ENCODE results near the gene CDCP2. TPM values are rescaled to one million over a fixed set of nuclear protein-coding genes. Genes with fewer than 3 reads are reported as not detected.

The CDCP2 gene
- total and polyA plus RNA-seq, 2 of the 8 experiments (the other 6 are each of a cell fraction or from before 2014, with no cell fraction given): not detected

GRCh38 chr1:54200519-54200997, 47.8 kb upstream of the CDCP2 start:
- no peak overlapping the region for H2BK15ac ChIP-seq (ENCODE audit: low read length)
- H2AFZ ChIP-seq (ENCODE audit: low read length): peak overlapping the region; percentile 24; the same call in 1 of the 2 replicates
- DNase-seq (ENCODE audit: low read depth in 1 of 2, low spot score in 2 of 2) (no peak), FAIRE-seq (no peak)
- no peak overlapping the region for H2AK5ac ChIP-seq (ENCODE audit: low read depth, low read length)
- ChIA-PET POLR2A (ENCODE audit: partially characterized antibody) (interaction anchor here (0.9 to 5.3 kb wide), 22 partner anchors 11 to 410 kb away, joined by 3 to 50 read pairs (median 3); no protein-coding TSS in a partner anchor), CTCF (ENCODE audit: partially characterized antibody) (interaction anchor here (0.8 to 4.0 kb wide), 6 partner anchors 9 to 592 kb away, joined by 3 to 16 read pairs (median 4); no protein-coding TSS in a partner anchor)
- peaks cover 5 to 15% (median 9%) of the 10 kb centered on the region in 4 experiments; a peak in 7 of 8 replicates for H3K36me3 ChIP-seq (ENCODE audit: control insufficient read depth in 2 of 4, insufficient read depth in 4 of 4, low read length in 3 of 4)
- peaks cover 12 to 32% of the 10 kb centered on the region in 2 experiments for H3K79me2 ChIP-seq (ENCODE audit: control insufficient read depth in 1 of 2, insufficient read depth in 2 of 2, low read length in 2 of 2)
- no peak overlapping the region for H2BK20ac ChIP-seq (ENCODE audit: low read length)
- peak overlapping the region; percentile 98; the same call in 1 of the 2 replicates for H4K8ac ChIP-seq (ENCODE audit: extremely low read depth, insufficient read depth, low read length)
- no peak overlapping the region for H4K91ac ChIP-seq (replicated peaks; ENCODE audit: insufficient read length, low read length)
- peak overlapping the region; percentile 80 to 93 (median 89) for H3K9ac ChIP-seq (replicated peaks in 1 of 4; ENCODE audit: extremely low read depth in 1 of 4, low read depth in 3 of 4, low read length in 3 of 4)
- H3K23ac ChIP-seq (ENCODE audit: insufficient read length): no peak overlapping the region
- H4K20me1 ChIP-seq (replicated peaks in 1 of 2; ENCODE audit: control insufficient read depth in 1 of 2, insufficient read depth in 2 of 2, low read length in 2 of 2): no peaks in the 10 kb centered on the region
- H3K4me2 ChIP-seq (ENCODE audit: insufficient read depth in 1 of 2, low read depth in 2 of 2, low read length in 2 of 2): peak overlapping the region; percentile 83 to 100
- H3K27ac ChIP-seq (ENCODE audit: low read depth, low read length): peak overlapping the region; percentile 84
- H3K27me3 ChIP-seq (replicated peaks in 1 of 4; ENCODE audit: control insufficient read depth in 3 of 4, extremely low read depth in 1 of 4, insufficient read depth in 3 of 4, low read length in 3 of 4): no peaks in the 10 kb centered on the region
- H3K18ac ChIP-seq (ENCODE audit: extremely low read depth, low read length): no peak overlapping the region; the same call in 1 of the 2 replicates
- TF ChIP-seq TBP (IDR thresholded peaks at IDR 0.05; ENCODE audit: low read depth, low read length) (no peak), SAP30 (IDR thresholded peaks at IDR 0.05; ENCODE audit: insufficient read depth, insufficient replicate concordance, low read length) (peak; percentile 71), RNF2 (IDR thresholded peaks at IDR 0.05; ENCODE audit: borderline replicate concordance, low read depth, low read length, missing control alignments, poor library complexity, severe bottlenecking) (no peak)
- H2BK120ac ChIP-seq (replicated peaks; ENCODE audit: low read depth, low read length): no peak overlapping the region
- no peak overlapping the region for H3K4ac ChIP-seq (replicated peaks; ENCODE audit: insufficient read length, low read depth, low read length)
- peak overlapping the region; percentile 91 to 99 (median 96) for H3K4me3 ChIP-seq (ENCODE audit: extremely low read depth in 1 of 4, insufficient read depth in 2 of 4, low read depth in 3 of 4, low read length in 4 of 4)
- peak overlapping the region; percentile 77; the same call in 1 of the 2 replicates for H2BK5ac ChIP-seq (ENCODE audit: low read depth, low read length)
- no peak overlapping the region for H2BK12ac ChIP-seq (ENCODE audit: low read depth, low read length)
- no peak overlapping the region for H3K56ac ChIP-seq (replicated peaks; ENCODE audit: insufficient read length, low read depth, low read length)
- 5% methylated on average over 11 of the region's 15 CpGs; no CpG with 5 or more reads in 1 of the 2 experiments for WGBS, 2 experiments (ENCODE audit: extremely low coverage in 1 of 2, insufficient coverage in 1 of 2, insufficient read length in 1 of 2, insufficient replicate concordance in 2 of 2, low coverage in 1 of 2, low lambda C conversion rate in 2 of 2, missing lambda C conversion rate in 1 of 2)
- peaks cover 9% of the 10 kb centered on the region for H3K23me2 ChIP-seq (ENCODE audit: low read depth, low read length)
- no peak overlapping the region for H4K5ac ChIP-seq (ENCODE audit: insufficient read length, low read depth, low read length)
- peaks cover 4% of the 10 kb centered on the region for H3K79me1 ChIP-seq (ENCODE audit: low read depth, low read length)
- H3K14ac ChIP-seq (ENCODE audit: insufficient read length): no peak overlapping the region
- H3K9me3 ChIP-seq (ENCODE audit: insufficient read depth in 2 of 2, low read depth in 1 of 2, low read length in 1 of 2): no peaks in the 10 kb centered on the region
- H3K4me1 ChIP-seq (replicated peaks in 1 of 4; ENCODE audit: control insufficient read depth in 3 of 4, insufficient read depth in 4 of 4, low read length in 3 of 4): peaks cover 0 to 13% (median 6%) of the 10 kb centered on the region in 4 experiments; a peak in 6 of 7 replicates

Data from H1 (cell line).